Measurements from ENCODE around the gene ACSL4. TPM values are rescaled to one million over a fixed set of nuclear protein-coding genes. Genes with fewer than 3 reads are reported as not detected.

Gene ACSL4
- total RNA-seq, 1 experiment from 2014 or later: 55.2 TPM

- H3K9me3 ChIP-seq (ENCODE audit: control insufficient read depth, insufficient read depth, low read depth, low read length): no peaks in the 10 kb centered on the region
- no peaks in the 10 kb centered on the region for H3K27me3 ChIP-seq (ENCODE audit: control insufficient read depth, insufficient read depth, low read length)
- no peak overlapping the region for H3K4me3 ChIP-seq (ENCODE audit: low read depth in 2 of 2, low read length in 2 of 2)
- H3K27ac ChIP-seq (ENCODE audit: low read length): no peak overlapping the region
- BruUV-seq (replicated peaks): no TSS peak
- CTCF ChIA-PET: no interaction called here
- H3K4me1 ChIP-seq (ENCODE audit: control insufficient read depth, insufficient read depth, low read length): no peaks in the 10 kb centered on the region
- in situ Hi-C loops (cut with HindIII; ENCODE audit: low pct_unique_long_range_greater_than_20kb, low sequenced_read_pairs): no loop called here
- ATAC-seq (no peak), DNase-seq (ENCODE audit: low read depth, low spot score) (no peak)
- intact Hi-C loops (cut with micrococcal nuclease; ENCODE audit: unreplicated experiment): no loop called here
- TF ChIP-seq POLR2AphosphoS5 (IDR thresholded peaks at IDR 0.05; ENCODE audit: low read depth, low read length) (no peak), REST (IDR thresholded peaks at IDR 0.05; ENCODE audit: insufficient read depth in 1 of 2, low read depth in 2 of 2, low read length in 1 of 2) (no peak), SIN3A (IDR thresholded peaks at IDR 0.05; ENCODE audit: borderline replicate concordance, insufficient read depth, low read depth, low read length) (no peak), CTCF (IDR thresholded peaks at IDR 0.05) (no peak), TCF7L2 (IDR thresholded peaks at IDR 0.05; ENCODE audit: low read depth, low read length) (no peak)
- POLR2A ChIA-PET: no interaction called here
- no peaks in the 10 kb centered on the region for H3K36me3 ChIP-seq (ENCODE audit: control insufficient read depth, insufficient read depth, low read length)
These were observed 18.6 kb upstream of the ACSL4 start for GRCh38 chrX:109751698-109752097.

- CTCF ChIA-PET: no interaction called here
- no peak for ATAC-seq
These were observed 16.1 kb upstream of the ACSL4 start for GRCh38 chrX:109749207-109749606.

More at GRCh38 chrX:109749207-109749606, 16.1 kb upstream of the ACSL4 start:
- intact Hi-C loops (cut with micrococcal nuclease; ENCODE audit: unreplicated experiment): no loop called here
- no TSS peak for BruUV-seq (replicated peaks)
- Histone ChIP-seq H3K4me3 (ENCODE audit: low read depth in 2 of 2, low read length in 2 of 2) (no peak overlapping the region), H3K27ac (ENCODE audit: low read length) (no peak overlapping the region), H3K9me3 (ENCODE audit: control insufficient read depth, insufficient read depth, low read depth, low read length) (no peaks in the 10 kb centered on the region), H3K36me3 (ENCODE audit: control insufficient read depth, insufficient read depth, low read length) (no peaks in the 10 kb centered on the region), H3K27me3 (ENCODE audit: control insufficient read depth, insufficient read depth, low read length) (no peaks in the 10 kb centered on the region), H3K4me1 (ENCODE audit: control insufficient read depth, insufficient read depth, low read length) (no peaks in the 10 kb centered on the region)
- no peak for DNase-seq (ENCODE audit: low read depth, low spot score)
- POLR2A ChIA-PET: no interaction called here
- in situ Hi-C loops (cut with HindIII; ENCODE audit: low pct_unique_long_range_greater_than_20kb, low sequenced_read_pairs): no loop called here
- TF ChIP-seq CTCF (IDR thresholded peaks at IDR 0.05) (no peak), POLR2AphosphoS5 (IDR thresholded peaks at IDR 0.05; ENCODE audit: low read depth, low read length) (no peak), SIN3A (IDR thresholded peaks at IDR 0.05; ENCODE audit: borderline replicate concordance, insufficient read depth, low read depth, low read length) (no peak), TCF7L2 (IDR thresholded peaks at IDR 0.05; ENCODE audit: low read depth, low read length) (no peak), REST (IDR thresholded peaks at IDR 0.05; ENCODE audit: insufficient read depth in 1 of 2, low read depth in 2 of 2, low read length in 1 of 2) (no peak)

All from Panc1 (cell line).